Endodermal cell (in vitro differentiated cells): ENCODE results near the gene TRAPPC5. TPM values are rescaled to one million over a fixed set of nuclear protein-coding genes. Genes with fewer than 3 reads are reported as not detected.
A peak's percentile ranks its signal among the peaks of the same experiment; 100 is the strongest.

Experiments used
- DNase-seq: peaks from one replicate; pipeline ENCODE4 v3.0.0-alpha.2; 2017
- H3K27ac ChIP-seq: 2 replicates; pipeline ENCODE4 v1.5.1; 2013; ENCODE audit warnings: mild to moderate bottlenecking, low read depth, low read length, moderate library complexity
- H3K27me3 ChIP-seq: 2 replicates; pipeline ENCODE4 v1.6.1; 2013; ENCODE audit warnings: mild to moderate bottlenecking, low read length, moderate library complexity; ENCODE audit not compliant: insufficient read depth, control insufficient read depth, poor library complexity, severe bottlenecking
- H3K36me3 ChIP-seq: 2 replicates; pipeline ENCODE4 v1.7.0; 2013; ENCODE audit warnings: mild to moderate bottlenecking, low read length, moderate library complexity; ENCODE audit not compliant: control insufficient read depth, insufficient read depth
- H3K4me1 ChIP-seq: one replicate; pipeline ENCODE4 v1.7.0; 2013; ENCODE audit warnings: low read length; ENCODE audit not compliant: control insufficient read depth, insufficient read depth
- H3K4me3 ChIP-seq: 2 replicates; pipeline ENCODE4 v1.5.1; 2013; ENCODE audit warnings: mild to moderate bottlenecking, low read length, moderate library complexity
- H3K9ac ChIP-seq: 2 replicates; pipeline ENCODE4 v1.6.1; 2013; ENCODE audit warnings: mild to moderate bottlenecking, low read length, moderate library complexity; ENCODE audit not compliant: poor library complexity, severe bottlenecking; ENCODE audit errors: extremely low read depth
- H3K9me3 ChIP-seq: 2 replicates; pipeline ENCODE4 v1.6.1; 2013; ENCODE audit warnings: mild to moderate bottlenecking, low read length, moderate library complexity; ENCODE audit not compliant: control insufficient read depth
- H3K27ac Mint-ChIP-seq: 2 replicates; pipeline ENCODE4 v1.8.0; 2020; ENCODE audit warnings: mixed read lengths
- H3K27me3 Mint-ChIP-seq: 2 replicates; pipeline ENCODE4 v1.8.0; 2021; ENCODE audit warnings: mild to moderate bottlenecking, mixed read lengths; ENCODE audit not compliant: insufficient read depth
- H3K36me3 Mint-ChIP-seq: 2 replicates; pipeline ENCODE4 v1.8.0; 2020; ENCODE audit warnings: low read depth, mixed read lengths
- H3K4me1 Mint-ChIP-seq: 2 replicates; pipeline ENCODE4 v1.8.0; 2020; ENCODE audit warnings: mixed read lengths
- H3K4me3 Mint-ChIP-seq: 2 replicates; pipeline ENCODE4 v1.8.0; 2020; ENCODE audit warnings: mild to moderate bottlenecking, moderate library complexity, mixed read lengths
- H3K9me3 Mint-ChIP-seq: 2 replicates; pipeline ENCODE4 v1.8.0; 2020; ENCODE audit warnings: mild to moderate bottlenecking, mixed read lengths
- CTCF ChIP-seq: fragments of 200-600 bp; sonication (generic); conservative IDR thresholded peaks from 2 replicates; pipeline ENCODE4 v1.5.0; 2021; ENCODE audit warnings: antibody characterized with exemption, mild to moderate bottlenecking
- WGBS, 2 experiments: methylation state at CpG; one replicate each; pipeline versions ENCODE4 v1.1.5 to v1.1.7; 2013; ENCODE audit warnings: missing lambda C conversion rate in 2 of 2, mixed read lengths in 1 of 2; ENCODE audit not compliant: insufficient coverage in 1 of 2, insufficient read length in 1 of 2; 5-methylcytosine and 5-hydroxymethylcytosine counted together
- total RNA-seq, 2 donors: library from RNA; stranded (reverse); fragmentation: NEBNext Ultra II Directional in 1 of 2; extraction: Animal tissue kit (Norgen Biotek cat#: 25700) in 1 of 2; gene quantifications; 2 replicates in 1 of 2; 3 replicates in 1 of 2; pipeline ENCODE4 v1.2.1, GENCODE V29; 2021

Gene TRAPPC5
- total RNA-seq, 2 donors from 2014 or later, result 64.6 to 93.1 TPM

- Histone ChIP-seq H3K27me3 (no peaks in the 10 kb centered on the region), H3K4me3 (no peak overlapping the region), H3K27ac (no peak overlapping the region), H3K9me3 (no peaks in the 10 kb centered on the region), H3K4me1 (no peaks in the 10 kb centered on the region), H3K9ac (no peak overlapping the region), H3K36me3 (peaks cover 15% of the 10 kb centered on the region)
- H3K9me3 Mint-ChIP-seq, result peaks cover 2% of the 10 kb centered on the region
- no peak overlapping the region for H3K27ac Mint-ChIP-seq
- H3K4me1 Mint-ChIP-seq, result peaks cover 8% of the 10 kb centered on the region
- no peak overlapping the region for H3K4me3 Mint-ChIP-seq
- 96 to 99% methylated on average over 10 to 20 of the region's 20 CpGs for WGBS, 2 experiments
- peaks cover 40% of the 10 kb centered on the region for H3K36me3 Mint-ChIP-seq
- no peak for TF ChIP-seq CTCF
- peaks cover under 1% of the 10 kb centered on the region for H3K27me3 Mint-ChIP-seq
- no peak for DNase-seq
These were observed 36.1 kb upstream of the TRAPPC5 start for GRCh38 chr19:7644550-7644877.

GRCh38 chr19:7645163-7645562 lies 35.5 kb upstream of the TRAPPC5 start:
- WGBS, 2 experiments, result 90 to 96% methylated on average over 10 to 14 of the region's 14 CpGs
- Mint-ChIP-seq H3K9me3 (peaks cover 2% of the 10 kb centered on the region), H3K4me3 (no peak overlapping the region), H3K36me3 (peaks cover 34% of the 10 kb centered on the region), H3K27ac (no peak overlapping the region), H3K4me1 (peaks cover 8% of the 10 kb centered on the region), H3K27me3 (peaks cover 5% of the 10 kb centered on the region)
- Histone ChIP-seq H3K27ac (no peak overlapping the region), H3K4me1 (no peaks in the 10 kb centered on the region), H3K9ac (no peak overlapping the region), H3K36me3 (peaks cover 9% of the 10 kb centered on the region), H3K9me3 (no peaks in the 10 kb centered on the region), H3K27me3 (no peaks in the 10 kb centered on the region), H3K4me3 (no peak overlapping the region)
- no peak for TF ChIP-seq CTCF
- no peak for DNase-seq

GRCh38 chr19:7645656-7646425 lies 34.8 kb upstream of the TRAPPC5 start:
- no peaks in the 10 kb centered on the region for H3K9me3 ChIP-seq
- DNase-seq, result peak; percentile 64
- peaks cover 30% of the 10 kb centered on the region for H3K36me3 Mint-ChIP-seq
- peaks cover 8% of the 10 kb centered on the region for H3K27me3 Mint-ChIP-seq
- H3K27ac Mint-ChIP-seq, result peak overlapping the region; percentile 62
- no peak overlapping the region for H3K27ac ChIP-seq
- H3K36me3 ChIP-seq, result peaks cover 7% of the 10 kb centered on the region
- H3K4me1 ChIP-seq, result no peaks in the 10 kb centered on the region
- peaks cover 2% of the 10 kb centered on the region for H3K9me3 Mint-ChIP-seq
- WGBS, 2 experiments, result 81 to 83% methylated on average over 11 to 20 of the region's 20 CpGs
- H3K4me3 Mint-ChIP-seq, result no peak overlapping the region
- peaks cover 3% of the 10 kb centered on the region for H3K27me3 ChIP-seq
- no peak overlapping the region for H3K4me3 ChIP-seq
- TF ChIP-seq CTCF, result no peak
- H3K9ac ChIP-seq, result no peak overlapping the region
- peaks cover 8% of the 10 kb centered on the region for H3K4me1 Mint-ChIP-seq
